Inferior parietal cortex (tissue), 1 donor: ENCODE results near the gene ING5.

Experiments used
- DNase-seq: peaks from one replicate; pipeline ENCODE4 v3.0.0-alpha.2; 2016; ENCODE audit errors: extremely low spot score

The ING5 gene

GRCh38 chr2:241672243-241673188, 29.3 kb upstream of the ING5 start:
- no peak for DNase-seq

- DNase-seq, result no peak
Observed at GRCh38 chr2:241673189-241673663, 28.6 kb upstream of the ING5 start.

- DNase-seq, result no peak
Observed at GRCh38 chr2:241673797-241674725, 27.8 kb upstream of the ING5 start.

GRCh38 chr2:241675885-241676284, 26.0 kb upstream of the ING5 start:
- DNase-seq, result no peak

- no peak for DNase-seq
Observed at GRCh38 chr2:241676665-241677064, 25.2 kb upstream of the ING5 start.

- no peak for DNase-seq
Observed at GRCh38 chr2:241677392-241677791, 24.4 kb upstream of the ING5 start.

GRCh38 chr2:241678307-241678706, 23.5 kb upstream of the ING5 start:
- DNase-seq, result no peak

- no peak for DNase-seq
Observed at GRCh38 chr2:241678784-241679540, 22.9 kb upstream of the ING5 start.

- DNase-seq, result no peak
Observed at GRCh38 chr2:241680044-241680443, 21.8 kb upstream of the ING5 start.

- DNase-seq, result no peak
Observed at GRCh38 chr2:241680827-241681599, 20.8 kb upstream of the ING5 start.

GRCh38 chr2:241686324-241686649, 15.6 kb upstream of the ING5 start:
- DNase-seq, result no peak

- DNase-seq, result peak; percentile 96
Observed at GRCh38 chr2:241686650-241687425, 15.0 kb upstream of the ING5 start, which contains the start of gene DTYMK. TSS of gene DTYMK (minus strand) at chr2:241686815. CDS start at chr2:241686783, 32 bp downstream.

- no peak for DNase-seq
Observed at GRCh38 chr2:241689306-241689705, 12.5 kb upstream of the ING5 start.

GRCh38 chr2:241690202-241690717, 11.6 kb upstream of the ING5 start:
- no peak for DNase-seq

GRCh38 chr2:241692448-241692847, 9.4 kb upstream of the ING5 start:
- DNase-seq, result no peak

- DNase-seq, result no peak
Observed at GRCh38 chr2:241695651-241696050, 6.2 kb upstream of the ING5 start.

- no peak for DNase-seq
Observed at GRCh38 chr2:241701149-241701398, 765 bp upstream of the ING5 start.

- peak; percentile 50 for DNase-seq
Observed at GRCh38 chr2:241702155-241703031, 554 bp downstream of the ING5 start.

- no peak for DNase-seq
Observed at GRCh38 chr2:241703032-241703604, 1.3 kb downstream of the ING5 start.
